Kidney (tissue), 14 donors: ENCODE measurements around the gene NTSR1. TPM values are rescaled to one million over a fixed set of nuclear protein-coding genes. Genes with fewer than 3 reads are reported as not detected.

Experiments
- DNase-seq, 5 donors: peaks; one replicate each; pipeline ENCODE4 v3.0.0-alpha.2; 2013 to 2020
- FAIRE-seq: peaks from 2 replicates; lab custom pipeline; 2012; peaks lifted over from hg19 to GRCh38; lab: Jason Lieb, UNC
- H3K27ac ChIP-seq, 2 donors: one replicate each; pipeline ENCODE4 v1.7.0; 2013; ENCODE audit warnings: low read depth in 2 of 2, low read length in 2 of 2, inconsistent platforms in 1 of 2
- H3K27me3 ChIP-seq: one replicate; pipeline ENCODE4 v1.7.1; 2013; ENCODE audit warnings: low read length, inconsistent platforms; ENCODE audit not compliant: control insufficient read depth, insufficient read depth
- H3K36me3 ChIP-seq, 3 donors: one replicate each; pipeline versions ENCODE4 v1.7.0 to v1.7.1; 2013; ENCODE audit warnings: low read length in 3 of 3, control low read depth in 1 of 3, inconsistent platforms in 1 of 3; ENCODE audit not compliant: insufficient read depth in 3 of 3, control insufficient read depth in 2 of 3
- H3K4me1 ChIP-seq, 3 donors: one replicate each; pipeline versions ENCODE4 v1.7.0 to v1.7.1; 2013; ENCODE audit warnings: low read length in 3 of 3, inconsistent platforms in 1 of 3, low read depth in 1 of 3; ENCODE audit not compliant: control insufficient read depth in 2 of 3, insufficient read depth in 2 of 3
- H3K4me3 ChIP-seq, 3 donors: one replicate each; pipeline versions ENCODE4 v1.7.0 to v1.8.1; 2013; ENCODE audit warnings: low read length in 3 of 3, control low read depth in 1 of 3, inconsistent platforms in 1 of 3
- H3K9ac ChIP-seq, 3 donors: one replicate each; pipeline versions ENCODE4 v1.7.0 to v1.7.1; 2013; ENCODE audit warnings: low read length in 3 of 3, control low read depth in 1 of 3, inconsistent platforms in 1 of 3
- H3K9me3 ChIP-seq, 3 donors: one replicate each; pipeline versions ENCODE4 v1.7.0 to v1.7.1; 2013; ENCODE audit warnings: low read length in 3 of 3, control low read depth in 1 of 3, inconsistent platforms in 1 of 3; ENCODE audit not compliant: control insufficient read depth in 2 of 3, insufficient read depth in 1 of 3
- CTCF ChIP-seq: IDR thresholded peaks from 3 replicates; pipeline ENCODE4 v1.5.1; 2012; ENCODE audit warnings: mild to moderate bottlenecking, moderate library complexity, borderline replicate concordance; ENCODE audit not compliant: insufficient read depth; ENCODE audit errors: extremely low read depth
- intact Hi-C: fragments of 100-400 bp; cut with DNase I; formaldehyde crosslinking; loops from one replicate; pipeline ENCODE4 v1.11.1; 2022
- polyA plus RNA-seq: library from polyadenylated mRNA; stranded (reverse); fragments of 350-450 nt; fragmentation: Illumina TruSeq; extraction: RNeasy Lipid Tissue Mini Kit (QIAGEN cat#74804); gene quantifications from one replicate; pipeline ENCODE4 v1.2.3, GENCODE V29; 2014; ENCODE audit warnings: low read depth, low replicate concordance; ENCODE audit not compliant: insufficient read depth
- total RNA-seq: library from RNA; stranded (reverse); fragmentation: NEBNext Ultra II Directional; extraction: Animal tissue kit (Norgen Biotek cat#: 25700); gene quantifications from one replicate; pipeline ENCODE4 v1.2.1, GENCODE V29; 2021
- donor health status: control.
- donor health status: control.
- donor health status: control.
- donor health status: control.
- donor health status: control.
- donor health status: DM: yes; HTN: yes; CAD: no.
- donor health status: Normal renal cell carcinoma (clear cell type).

The NTSR1 gene
- total and polyA plus RNA-seq, 2 donors from 2014 or later: 0.09 TPM; not detected in 1

DNA sequence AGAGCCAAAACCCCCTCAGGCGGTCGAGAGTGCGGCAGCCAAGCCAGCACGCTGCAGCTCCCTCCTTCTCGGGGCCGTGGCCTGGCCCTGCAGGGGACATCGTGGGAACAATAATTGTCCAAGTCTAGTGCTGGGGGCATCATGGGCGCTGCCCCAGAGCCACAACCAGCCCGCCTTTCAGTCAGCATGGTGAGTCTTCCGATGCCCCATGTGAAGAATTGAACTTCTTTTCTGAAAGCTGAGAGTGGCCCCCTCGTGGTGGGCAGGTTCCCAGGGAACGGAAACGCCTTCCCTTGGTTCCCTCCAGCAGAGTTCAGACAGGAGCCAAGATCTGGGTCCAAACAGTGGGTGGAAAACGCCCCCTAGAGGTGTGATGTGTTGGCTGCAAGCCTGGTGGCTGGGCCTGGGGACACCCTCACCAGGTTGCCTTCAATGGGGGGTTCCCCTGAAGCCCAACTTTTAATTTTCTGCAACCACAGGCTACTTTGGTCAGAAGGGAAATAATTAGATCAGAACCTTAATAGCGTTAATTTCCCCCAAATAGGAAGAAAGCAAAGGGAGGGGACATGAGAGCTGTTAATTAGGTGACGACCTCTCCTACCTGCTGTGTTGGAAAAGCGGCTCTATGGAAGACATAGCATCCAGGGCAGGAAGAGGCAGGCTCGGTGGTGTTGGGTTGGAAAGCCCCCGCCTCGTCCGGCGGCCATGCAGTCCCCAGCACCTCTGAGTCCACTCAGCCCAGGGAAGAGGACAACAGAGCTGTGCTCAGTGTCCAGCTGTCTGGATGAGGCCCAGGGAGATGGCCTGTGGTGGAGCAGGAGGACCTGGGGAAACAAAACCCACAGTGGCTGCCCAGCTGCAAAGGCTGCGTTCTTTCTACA lies 82.9 kb downstream of the NTSR1 start:
- intact Hi-C loops: no loop called here
- Histone ChIP-seq H3K9ac (no peak overlapping the region), H3K27me3 (no peaks in the 10 kb centered on the region), H3K4me1 (peaks cover 0 to 8% (median 5%) of the 10 kb centered on the region in 3 donors), H3K36me3 (no peaks in the 10 kb centered on the region), H3K4me3 (no peak overlapping the region), H3K9me3 (no peaks in the 10 kb centered on the region), H3K27ac (no peak overlapping the region)
- FAIRE-seq: no peak
- TF ChIP-seq CTCF: peak; percentile 87
- peak in 4 of 5 donors; percentile 92 to 96 (median 94) for DNase-seq

- TF ChIP-seq CTCF: no peak
- Histone ChIP-seq H3K27me3 (no peaks in the 10 kb centered on the region), H3K9me3 (no peaks in the 10 kb centered on the region), H3K27ac (no peak overlapping the region), H3K4me1 (peaks cover 0 to 9% (median 8%) of the 10 kb centered on the region in 3 donors), H3K36me3 (no peaks in the 10 kb centered on the region), H3K4me3 (no peak overlapping the region), H3K9ac (no peak overlapping the region)
- FAIRE-seq (no peak), DNase-seq (no peak)
- intact Hi-C loops: no loop called here
These were observed 83.7 kb downstream of the NTSR1 start for GRCh38 chr20:62792182-62792939.

DNA sequence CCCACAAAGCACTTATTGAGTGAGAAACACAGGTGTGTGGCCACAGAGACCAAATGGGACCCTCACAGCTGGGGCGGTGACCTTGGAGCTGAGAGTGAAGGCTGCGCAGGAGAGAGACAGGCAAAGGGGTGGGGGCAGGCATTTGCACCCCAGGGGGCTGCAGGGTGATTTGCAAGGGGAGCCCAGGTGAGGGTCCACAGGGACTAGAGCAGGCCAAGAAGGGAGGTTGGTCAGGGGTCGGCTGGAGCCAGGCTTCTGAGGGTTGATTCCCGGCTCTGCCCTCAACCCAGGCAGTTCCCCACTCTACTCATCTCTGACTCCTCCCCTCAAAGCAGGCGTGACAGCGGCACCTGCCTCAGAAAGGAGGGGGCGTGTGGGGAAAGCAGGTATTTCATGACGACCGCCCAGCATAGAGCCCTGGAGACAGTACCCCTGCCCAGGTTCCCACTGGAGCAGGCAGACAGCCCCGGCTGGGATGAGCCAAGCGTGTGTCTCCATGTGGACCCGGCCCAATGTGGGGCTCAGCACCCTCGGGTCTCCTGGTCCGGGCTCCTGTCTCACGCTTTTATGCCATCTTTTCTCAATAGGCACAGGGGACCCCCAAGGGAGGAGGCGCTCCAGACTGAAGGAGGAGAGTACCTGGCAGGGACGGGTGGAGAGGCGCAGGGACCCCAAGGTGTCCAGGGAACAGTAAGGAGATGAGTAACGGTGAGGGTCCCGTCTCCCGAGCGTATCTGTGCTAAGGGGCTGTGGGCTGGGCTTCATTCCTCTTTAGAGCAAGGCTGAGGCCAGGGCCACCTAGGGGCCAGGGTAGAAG lies 84.5 kb downstream of the NTSR1 start:
- intact Hi-C loops: no loop called here
- Histone ChIP-seq H3K36me3 (no peaks in the 10 kb centered on the region), H3K4me1 (peaks cover 0 to 16% (median 8%) of the 10 kb centered on the region in 3 donors), H3K9me3 (no peaks in the 10 kb centered on the region), H3K4me3 (no peak overlapping the region), H3K27me3 (no peaks in the 10 kb centered on the region), H3K27ac (peak overlapping the region in 1 of 2 donors; percentile 84), H3K9ac (no peak overlapping the region)
- DNase-seq (peak in 1 of 5 donors; percentile 80), FAIRE-seq (no peak)
- TF ChIP-seq CTCF: no peak
